H1 (cell line): ENCODE results near the gene CHN2. TPM values are rescaled to one million over a fixed set of nuclear protein-coding genes. Genes with fewer than 3 reads are reported as not detected.

Experiments used
- CTCF ChIA-PET: fragments of 300-600 bp; sonication (Branson Sonifier 250); formaldehyde crosslinking; loops from one replicate; lab custom pipeline; 2021; ENCODE audit not compliant: partially characterized antibody; lab: Charles Lee
- POLR2A ChIA-PET: fragments of 300-600 bp; sonication (Branson Sonifier 250); formaldehyde crosslinking; loops from one replicate; lab custom pipeline; 2021; ENCODE audit warnings: inconsistent platforms; ENCODE audit not compliant: partially characterized antibody; lab: Charles Lee
- DNase-seq, 2 experiments: peaks; one replicate each; pipeline versions ENCODE4 v3.0.0 to v3.0.0-alpha.2; 2010 to 2022; ENCODE audit warnings: low spot score in 2 of 2, low read depth in 1 of 2, mixed read lengths in 1 of 2
- FAIRE-seq: peaks from 2 replicates; lab custom pipeline; 2011; peaks lifted over from hg19 to GRCh38; lab: Jason Lieb, UNC
- H2AFZ ChIP-seq: 2 replicates; pipeline ENCODE4 v1.8.1; 2012; ENCODE audit warnings: low read length, inconsistent platforms
- H2AK5ac ChIP-seq: 2 replicates; pipeline ENCODE4 v1.6.1; 2013; ENCODE audit warnings: low read depth, low read length
- H2BK120ac ChIP-seq: replicated peaks from 2 replicates; pipeline ENCODE3; 2013; ENCODE audit warnings: low read depth, low read length, inconsistent platforms
- H2BK12ac ChIP-seq: 2 replicates; pipeline ENCODE4 v1.6.1; 2013; ENCODE audit warnings: low read depth, low read length
- H2BK15ac ChIP-seq: 2 replicates; pipeline ENCODE4 v1.6.1; 2013; ENCODE audit warnings: low read length
- H2BK20ac ChIP-seq: 2 replicates; pipeline ENCODE4 v1.6.1; 2013; ENCODE audit warnings: low read length
- H2BK5ac ChIP-seq: 2 replicates; pipeline ENCODE4 v1.6.1; 2013; ENCODE audit warnings: low read depth, low read length
- H3K14ac ChIP-seq: 2 replicates; pipeline ENCODE4 v1.6.1; 2013; ENCODE audit warnings: inconsistent platforms; ENCODE audit not compliant: insufficient read length
- H3K18ac ChIP-seq: 2 replicates; pipeline ENCODE4 v1.6.1; 2013; ENCODE audit warnings: low read length; ENCODE audit errors: extremely low read depth
- H3K23ac ChIP-seq: 2 replicates; pipeline ENCODE4 v1.6.1; 2013; ENCODE audit warnings: inconsistent platforms; ENCODE audit not compliant: insufficient read length
- H3K23me2 ChIP-seq: 2 replicates; pipeline ENCODE4 v1.6.1; 2013; ENCODE audit warnings: low read depth, low read length
- H3K27ac ChIP-seq: 2 replicates; pipeline ENCODE4 v1.6.1; 2011; ENCODE audit warnings: low read depth, low read length, inconsistent platforms
- H3K27me3 ChIP-seq, 4 experiments: replicated peaks in 1 of 4; 1 replicate in 1 of 4; 2 replicates in 3 of 4; pipeline versions ENCODE4 v1.6.1 to v1.8.1; 2011 to 2013; ENCODE audit warnings: low read length in 3 of 4, mild to moderate bottlenecking in 3 of 4, inconsistent platforms in 2 of 4, mixed read lengths in 2 of 4, moderate library complexity in 1 of 4; ENCODE audit not compliant: control insufficient read depth in 3 of 4, insufficient read depth in 3 of 4; ENCODE audit errors: extremely low read depth in 1 of 4
- H3K36me3 ChIP-seq, 4 experiments: 2 replicates each; pipeline versions ENCODE4 v1.6.1 to v1.8.1; 2011 to 2013; ENCODE audit warnings: mild to moderate bottlenecking in 4 of 4, low read length in 3 of 4, moderate library complexity in 2 of 4, control low read depth in 1 of 4, inconsistent platforms in 1 of 4; ENCODE audit not compliant: insufficient read depth in 4 of 4, control insufficient read depth in 2 of 4
- H3K4ac ChIP-seq: replicated peaks from 2 replicates; pipeline ENCODE3; 2013; ENCODE audit warnings: low read length, low read depth, mixed read lengths, inconsistent platforms; ENCODE audit not compliant: insufficient read length
- H3K4me1 ChIP-seq, 4 experiments: replicated peaks in 1 of 4; 1 replicate in 1 of 4; 2 replicates in 3 of 4; pipeline versions ENCODE4 v1.6.1 to v1.8.1; 2011 to 2013; ENCODE audit warnings: low read length in 3 of 4, inconsistent platforms in 2 of 4, mixed read lengths in 1 of 4; ENCODE audit not compliant: insufficient read depth in 4 of 4, control insufficient read depth in 3 of 4
- H3K4me2 ChIP-seq, 2 experiments: 2 replicates each; pipeline versions ENCODE4 v1.6.1 to v1.8.1; 2011 to 2013; ENCODE audit warnings: low read depth in 2 of 2, low read length in 2 of 2, control low read depth in 1 of 2, inconsistent platforms in 1 of 2, mild to moderate bottlenecking in 1 of 2; ENCODE audit not compliant: insufficient read depth in 1 of 2
- H3K4me3 ChIP-seq, 4 experiments: fragments of 200-600, 300-600 bp in 1 of 4; sonication (generic), shearing (Covaris generic), sonication (Bioruptor Twin) in 1 of 4; 2 replicates each; pipeline versions ENCODE4 v1.5.1 to v1.8.1; 2011 to 2016; ENCODE audit warnings: low read length in 4 of 4, low read depth in 3 of 4, control low read depth in 2 of 4, inconsistent platforms in 2 of 4, mild to moderate bottlenecking in 2 of 4, mixed read lengths in 1 of 4, moderate library complexity in 1 of 4; ENCODE audit not compliant: insufficient read depth in 2 of 4; ENCODE audit errors: extremely low read depth in 1 of 4
- H3K56ac ChIP-seq: replicated peaks from 2 replicates; pipeline ENCODE3; 2013; ENCODE audit warnings: low read depth, mild to moderate bottlenecking, mixed read lengths, low read length, inconsistent platforms; ENCODE audit not compliant: insufficient read length
- H3K79me1 ChIP-seq: 2 replicates; pipeline ENCODE4 v1.6.1; 2013; ENCODE audit warnings: low read depth, low read length, control low read depth
- H3K79me2 ChIP-seq, 2 experiments: 2 replicates each; pipeline versions ENCODE4 v1.6.1 to v1.8.1; 2012 to 2013; ENCODE audit warnings: low read length in 2 of 2, mild to moderate bottlenecking in 2 of 2, inconsistent platforms in 1 of 2; ENCODE audit not compliant: insufficient read depth in 2 of 2, control insufficient read depth in 1 of 2
- H3K9ac ChIP-seq, 4 experiments: replicated peaks in 1 of 4; 1 replicate in 1 of 4; 2 replicates in 3 of 4; pipeline versions ENCODE4 v1.6.1 to v1.8.1; 2011 to 2013; ENCODE audit warnings: low read depth in 3 of 4, low read length in 3 of 4, control low read depth in 2 of 4, mild to moderate bottlenecking in 2 of 4, moderate library complexity in 2 of 4, inconsistent platforms in 1 of 4; ENCODE audit errors: extremely low read depth in 1 of 4
- H3K9me3 ChIP-seq, 2 experiments: 2 replicates each; pipeline versions ENCODE4 v1.6.1 to v1.8.1; 2012 to 2013; ENCODE audit warnings: mild to moderate bottlenecking in 2 of 2, moderate library complexity in 2 of 2, control low read depth in 1 of 2, inconsistent platforms in 1 of 2, low read depth in 1 of 2, low read length in 1 of 2, mixed read lengths in 1 of 2; ENCODE audit not compliant: insufficient read depth in 2 of 2
- H4K20me1 ChIP-seq, 2 experiments: replicated peaks in 1 of 2; 2 replicates each; pipeline versions ENCODE3 to v1.8.1; 2011 to 2013; ENCODE audit warnings: inconsistent platforms in 2 of 2, low read length in 2 of 2, mild to moderate bottlenecking in 1 of 2; ENCODE audit not compliant: insufficient read depth in 2 of 2, control insufficient read depth in 1 of 2
- H4K5ac ChIP-seq: 2 replicates; pipeline ENCODE4 v1.6.1; 2013; ENCODE audit warnings: low read length, low read depth, mixed read lengths, inconsistent platforms; ENCODE audit not compliant: insufficient read length
- H4K8ac ChIP-seq: 2 replicates; pipeline ENCODE4 v1.8.0; 2013; ENCODE audit warnings: mild to moderate bottlenecking, moderate library complexity, low read length, inconsistent platforms; ENCODE audit not compliant: insufficient read depth; ENCODE audit errors: extremely low read depth
- H4K91ac ChIP-seq: replicated peaks from 2 replicates; pipeline ENCODE3; 2013; ENCODE audit warnings: low read length, mixed read lengths, inconsistent platforms; ENCODE audit not compliant: insufficient read length
- ASH2L ChIP-seq: fragments of 200-600, 300-600 bp; sonication (generic); IDR thresholded peaks from one replicate; pipeline ENCODE4 v1.7.1; 2017; ENCODE audit warnings: low read length
- CHD2 ChIP-seq: IDR thresholded peaks from 2 replicates; pipeline ENCODE4 v1.6.1; 2012; ENCODE audit warnings: low read length, improper control_type of control experiment
- CTBP2 ChIP-seq: IDR thresholded peaks from 2 replicates; pipeline ENCODE4 v1.7.0; 2011; ENCODE audit warnings: borderline replicate concordance, mild to moderate bottlenecking, moderate library complexity, mixed read lengths, low read length; ENCODE audit not compliant: insufficient read depth, insufficient read length
- EP300 ChIP-seq, 2 experiments: IDR thresholded peaks; 1 replicate in 1 of 2; 2 replicates in 1 of 2; pipeline ENCODE4 v1.6.1; 2011 to 2012; ENCODE audit warnings: low read depth in 2 of 2, low read length in 2 of 2, mild to moderate bottlenecking in 2 of 2, borderline replicate concordance in 1 of 2, inconsistent platforms in 1 of 2, moderate library complexity in 1 of 2
- FOSL1 ChIP-seq: IDR thresholded peaks from 2 replicates; pipeline ENCODE4 v1.6.1; 2011; ENCODE audit warnings: mild to moderate bottlenecking, low read depth, low read length, moderate library complexity; ENCODE audit not compliant: insufficient read depth
- JUND ChIP-seq: IDR thresholded peaks from 2 replicates; pipeline ENCODE4 v1.6.1; 2011; ENCODE audit warnings: mild to moderate bottlenecking, improper control_type of control experiment, low read length
- NANOG ChIP-seq: IDR thresholded peaks from 2 replicates; pipeline ENCODE4 v1.6.1; 2011; ENCODE audit warnings: low read length, low read depth, mild to moderate bottlenecking, inconsistent platforms; ENCODE audit not compliant: insufficient read depth, poor library complexity, severe bottlenecking
- POLR2A ChIP-seq, 2 experiments: IDR thresholded peaks; 1 replicate in 1 of 2; 2 replicates in 1 of 2; pipeline ENCODE4 v1.6.1; 2011; ENCODE audit warnings: low read depth in 2 of 2, low read length in 2 of 2, mild to moderate bottlenecking in 2 of 2; ENCODE audit errors: control extremely low read depth in 1 of 2
- POLR2AphosphoS5 ChIP-seq: IDR thresholded peaks from 2 replicates; pipeline ENCODE4 v1.6.1; 2011; ENCODE audit warnings: low read depth, low read length
- SIRT6 ChIP-seq: IDR thresholded peaks from one replicate; pipeline ENCODE4 v1.7.1; 2012; ENCODE audit warnings: low read length, inconsistent platforms
- SUZ12 ChIP-seq: fragments of 200-600 bp; sonication (generic); IDR thresholded peaks from 2 replicates; pipeline ENCODE4 v1.6.1; 2012; ENCODE audit warnings: mild to moderate bottlenecking, inconsistent platforms, low read length, moderate library complexity, mixed read lengths
- TBP ChIP-seq: IDR thresholded peaks from 2 replicates; pipeline ENCODE4 v1.6.1; 2011; ENCODE audit warnings: low read depth, low read length, improper control_type of control experiment
- YY1 ChIP-seq: IDR thresholded peaks from 2 replicates; pipeline ENCODE4 v1.6.1; 2011; ENCODE audit warnings: low read depth, mild to moderate bottlenecking, low read length
- ZNF274 ChIP-seq: IDR thresholded peaks from 2 replicates; pipeline ENCODE4 v1.7.0; 2012; ENCODE audit warnings: low read length, borderline replicate concordance; ENCODE audit errors: extremely low read depth
- WGBS, 2 experiments: shearing (Covaris generic) in 1 of 2; methylation state at CpG; one replicate each; pipeline versions ENCODE4 v1.1.6 to v1.1.7; 2013 to 2015; ENCODE audit warnings: low lambda C conversion rate in 2 of 2, mixed read lengths in 2 of 2, inconsistent platforms in 1 of 2, low coverage in 1 of 2, missing lambda C conversion rate in 1 of 2; ENCODE audit not compliant: insufficient replicate concordance in 2 of 2, insufficient coverage in 1 of 2, insufficient read length in 1 of 2; ENCODE audit errors: extremely low coverage in 1 of 2, missing lambda C conversion rate in 1 of 2; 5-methylcytosine and 5-hydroxymethylcytosine counted together
- polyA plus RNA-seq, 7 experiments: library from polyadenylated mRNA; depleted of rRNA in 3 of 7; stranded (reverse) in 5 of 7; unstranded in 2 of 7; fragments of >200 nt in 5 of 7; fragments of 200-250 nt in 2 of 7; gene quantifications; 1 replicate in 5 of 7; 2 replicates in 1 of 7; 4 replicates in 1 of 7; pipeline versions ENCODE4 v1.2.1 to v1.2.3, GENCODE V29; 2011 to 2013; ENCODE audit warnings: missing spikeins in 2 of 7, mixed read lengths in 2 of 7
- total RNA-seq: library from RNA; stranded (reverse); fragmentation: NEBNext Ultra II Directional; extraction: Animal tissue kit (Norgen Biotek cat#: 25700); gene quantifications from 2 replicates; pipeline ENCODE4 v1.2.1, GENCODE V29; 2021

Gene CHN2
- total and polyA plus RNA-seq, 2 of the 8 experiments (the other 6 are each of a cell fraction or from before 2014, with no cell fraction given): 2.9 to 4.8 TPM

DNA sequence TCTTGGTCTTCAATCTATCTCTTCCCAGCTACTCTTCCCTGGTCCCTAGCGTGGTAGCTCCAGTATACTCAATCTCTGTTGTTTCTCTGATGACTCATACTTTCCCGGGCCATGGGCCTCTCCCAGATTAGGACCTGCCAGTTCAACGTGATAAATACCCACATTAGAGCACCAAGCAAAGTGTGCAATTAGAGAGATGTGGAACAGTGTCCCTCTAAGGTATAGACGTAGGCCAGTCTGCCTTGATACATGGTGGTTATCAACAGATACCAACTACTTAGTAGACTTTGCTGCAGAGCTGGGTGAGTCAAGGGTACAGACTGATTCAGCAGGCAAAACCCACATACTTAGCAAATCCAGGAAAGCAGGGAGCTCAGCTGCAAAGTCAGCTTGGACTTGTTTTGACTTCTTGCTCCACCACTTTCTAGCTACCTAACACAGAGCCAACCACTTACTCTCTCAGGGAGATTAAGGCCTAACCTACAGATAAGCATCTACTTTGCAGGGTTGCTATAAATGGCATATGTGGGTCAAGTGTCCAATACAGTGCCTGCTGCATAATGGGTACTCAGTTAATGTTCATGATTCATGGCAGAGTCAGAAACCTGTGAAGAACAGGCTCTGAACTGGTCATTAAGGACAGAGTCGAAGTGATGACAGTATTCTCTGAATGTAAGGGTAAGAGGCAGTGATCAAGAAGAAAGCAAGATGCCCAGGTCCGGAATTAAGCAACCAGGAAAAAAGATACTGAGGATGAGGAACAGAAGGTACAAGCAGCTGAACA lies 176.1 kb downstream of the CHN2 start:
- no peak overlapping the region for H4K8ac ChIP-seq
- H3K23ac ChIP-seq: no peak overlapping the region
- no peak overlapping the region for H4K91ac ChIP-seq
- no peaks in the 10 kb centered on the region for H3K36me3 ChIP-seq
- peaks cover 0 to 4% (median 2%) of the 10 kb centered on the region in 4 experiments; a peak in 1 of 7 replicates for H3K4me1 ChIP-seq
- H3K4me2 ChIP-seq: no peak overlapping the region
- no peak overlapping the region for H2BK120ac ChIP-seq
- H3K27me3 ChIP-seq: no peaks in the 10 kb centered on the region
- H2AK5ac ChIP-seq: no peak overlapping the region
- H3K4me3 ChIP-seq: no peak overlapping the region
- H3K18ac ChIP-seq: no peak overlapping the region
- FAIRE-seq (no peak), DNase-seq (no peak)
- no peak overlapping the region for H4K5ac ChIP-seq
- no peaks in the 10 kb centered on the region for H3K79me1 ChIP-seq
- H3K14ac ChIP-seq: no peak overlapping the region
- H2AFZ ChIP-seq: no peak overlapping the region
- no peak overlapping the region for H2BK5ac ChIP-seq
- H3K56ac ChIP-seq: no peak overlapping the region
- ChIA-PET CTCF (interaction anchor here (0.6 to 1.4 kb wide), 6 partner anchors 13 to 222 kb away, joined by 3 to 4 read pairs (median 3); no protein-coding TSS in a partner anchor), POLR2A (no interaction called here)
- H2BK20ac ChIP-seq: no peak overlapping the region
- 80% methylated on average over 6 of the region's 6 CpGs; no CpG with 5 or more reads in 1 of the 2 experiments for WGBS, 2 experiments
- no peak overlapping the region for H2BK15ac ChIP-seq
- no peak overlapping the region for H3K9ac ChIP-seq
- no peak overlapping the region for H2BK12ac ChIP-seq
- no peaks in the 10 kb centered on the region for H3K79me2 ChIP-seq
- H3K23me2 ChIP-seq: no peaks in the 10 kb centered on the region
- H3K4ac ChIP-seq: no peak overlapping the region
- no peak overlapping the region for H3K27ac ChIP-seq
- H3K9me3 ChIP-seq: no peaks in the 10 kb centered on the region
- no peaks in the 10 kb centered on the region for H4K20me1 ChIP-seq
- TF ChIP-seq TBP (no peak), FOSL1 (no peak), SIRT6 (no peak), POLR2A (IDR thresholded peaks at IDR 0.05; ENCODE audit: control extremely low read depth in 1 of 2, low read depth in 2 of 2, low read length in 2 of 2) (no peak), EP300 (IDR thresholded peaks at IDR 0.05; ENCODE audit: borderline replicate concordance in 1 of 2, low read depth in 2 of 2, low read length in 2 of 2) (no peak), YY1 (no peak), NANOG (no peak), CHD2 (no peak), POLR2AphosphoS5 (no peak), CTBP2 (no peak), ZNF274 (no peak), ASH2L (no peak), SUZ12 (no peak), JUND (no peak; the same call in 1 of the 2 replicates)
